Cardiac fibroblast (primary cell): ENCODE measurements around the gene CLK3.
"Not testable (repeated sequence)": the region's sequence is repeated elsewhere in the genome, so short reads cannot be mapped to it uniquely, and the experiment has no call there.

Source experiments
- DNase-seq, 2 donors: peaks; one replicate each; pipeline versions ENCODE4 v3.0.0 to v3.0.0-alpha.2; 2010; ENCODE audit warnings: low read depth in 2 of 2
- H3K4me3 ChIP-seq, 2 donors: replicated peaks in 1 of 2; 1 replicate in 1 of 2; 2 replicates in 1 of 2; pipeline ENCODE4 v1.5.1; 2011; ENCODE audit warnings: low read depth in 2 of 2, low read length in 2 of 2, mild to moderate bottlenecking in 2 of 2, moderate library complexity in 1 of 2
- CTCF ChIP-seq: IDR thresholded peaks from one replicate; pipeline ENCODE4 v1.5.1; 2011; ENCODE audit warnings: low read depth, mild to moderate bottlenecking, low read length, inconsistent platforms

CLK3 gene

GRCh38 chr15:74626336-74626735 lies 10.7 kb downstream of the CLK3 start:
- H3K4me3 ChIP-seq, result no peak overlapping the region
- TF ChIP-seq CTCF, result no peak
- no peak for DNase-seq

- no peak overlapping the region for H3K4me3 ChIP-seq
- DNase-seq, result no peak
- TF ChIP-seq CTCF, result no peak
Measured at GRCh38 chr15:74626752-74627692, 11.4 kb downstream of the CLK3 start.

DNA sequence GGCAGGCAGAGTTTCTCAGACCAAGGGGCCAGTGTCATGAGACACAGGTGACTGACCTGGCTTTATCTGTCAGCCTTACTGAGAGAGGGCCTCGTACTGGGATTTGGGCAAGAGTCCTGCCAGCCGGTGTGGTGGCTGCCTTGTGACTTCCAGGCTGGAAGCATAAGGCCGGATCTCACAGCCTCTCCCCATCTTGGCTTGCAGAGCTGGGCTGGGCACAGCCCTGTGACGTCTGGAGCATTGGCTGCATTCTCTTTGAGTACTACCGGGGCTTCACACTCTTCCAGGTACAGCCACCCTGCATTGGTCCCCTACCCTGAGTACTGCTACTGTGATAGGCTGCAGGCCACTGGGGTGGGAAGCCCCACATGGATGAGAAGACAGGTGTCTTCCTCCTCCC lies 12.1 kb downstream of the CLK3 start:
- no peak for TF ChIP-seq CTCF
- no peak for DNase-seq
- H3K4me3 ChIP-seq, result no peak overlapping the region

- no peak overlapping the region for H3K4me3 ChIP-seq
- TF ChIP-seq CTCF, result no peak
- no peak for DNase-seq
Measured at GRCh38 chr15:74628199-74628598, 12.6 kb downstream of the CLK3 start.

- DNase-seq, result no peak
- no peak overlapping the region for H3K4me3 ChIP-seq
- no peak for TF ChIP-seq CTCF
Measured at GRCh38 chr15:74628949-74629348, 13.3 kb downstream of the CLK3 start.

GRCh38 chr15:74629696-74630095 lies 14.1 kb downstream of the CLK3 start:
- not testable (repeated sequence) for DNase-seq, H3K4me3 ChIP-seq

- no peak overlapping the region for H3K4me3 ChIP-seq
- no peak for TF ChIP-seq CTCF
- DNase-seq, result peak in 1 of 2 donors; percentile 20
Measured at GRCh38 chr15:74630284-74631086, 14.8 kb downstream of the CLK3 start.
